H1 (cell line): Measurements from ENCODE around the gene NECAB3. TPM values are rescaled to one million over a fixed set of nuclear protein-coding genes. Genes with fewer than 3 reads are reported as not detected.
A peak's percentile ranks its signal among the peaks of the same experiment; 100 is the strongest.

Source experiments
- ASH2L ChIP-seq: fragments of 200-600, 300-600 bp; sonication (generic); IDR thresholded peaks from one replicate; pipeline ENCODE4 v1.7.1; 2017; ENCODE audit warnings: low read length
- CREB1 ChIP-seq: IDR thresholded peaks from 2 replicates; pipeline ENCODE4 v1.6.1; 2012; ENCODE audit warnings: inconsistent platforms
- EP300 ChIP-seq, 2 experiments: IDR thresholded peaks; 1 replicate in 1 of 2; 2 replicates in 1 of 2; pipeline ENCODE4 v1.6.1; 2011 to 2012; ENCODE audit warnings: low read depth in 2 of 2, low read length in 2 of 2, mild to moderate bottlenecking in 2 of 2, borderline replicate concordance in 1 of 2, inconsistent platforms in 1 of 2, moderate library complexity in 1 of 2
- GABPA ChIP-seq: IDR thresholded peaks from 2 replicates; pipeline ENCODE4 v1.6.1; 2011; ENCODE audit warnings: mild to moderate bottlenecking, low read length, moderate library complexity, borderline replicate concordance; ENCODE audit not compliant: insufficient read depth
- PHF8 ChIP-seq: fragments of 200-600 bp; sonication (generic); conservative IDR thresholded peaks from 2 replicates; pipeline ENCODE4 v1.7.1; 2012; ENCODE audit warnings: low read depth, mild to moderate bottlenecking, inconsistent platforms, low read length, moderate library complexity
- RBBP5 ChIP-seq: IDR thresholded peaks from 2 replicates; pipeline ENCODE4 v1.7.1; 2012; ENCODE audit warnings: low read depth, mild to moderate bottlenecking, inconsistent platforms, low read length, moderate library complexity, borderline replicate concordance
- TBP ChIP-seq: IDR thresholded peaks from 2 replicates; pipeline ENCODE4 v1.6.1; 2011; ENCODE audit warnings: low read depth, low read length, improper control_type of control experiment
- polyA plus RNA-seq, 7 experiments: library from polyadenylated mRNA; depleted of rRNA in 3 of 7; stranded (reverse) in 5 of 7; unstranded in 2 of 7; fragments of >200 nt in 5 of 7; fragments of 200-250 nt in 2 of 7; gene quantifications; 1 replicate in 5 of 7; 2 replicates in 1 of 7; 4 replicates in 1 of 7; pipeline versions ENCODE4 v1.2.1 to v1.2.3, GENCODE V29; 2011 to 2013; ENCODE audit warnings: missing spikeins in 2 of 7, mixed read lengths in 2 of 7
- total RNA-seq: library from RNA; stranded (reverse); fragmentation: NEBNext Ultra II Directional; extraction: Animal tissue kit (Norgen Biotek cat#: 25700); gene quantifications from 2 replicates; pipeline ENCODE4 v1.2.1, GENCODE V29; 2021
- TF ChIP-seq, protein P1 (sequence below): IDR thresholded peaks from 2 replicates; pipeline ENCODE4 v1.6.1; 2012; ENCODE audit warnings: inconsistent platforms

The NECAB3 gene
- total and polyA plus RNA-seq, 2 of the 8 experiments (the other 6 are each of a cell fraction or from before 2014, with no cell fraction given) = 20.5 to 46.2 TPM

DNA sequence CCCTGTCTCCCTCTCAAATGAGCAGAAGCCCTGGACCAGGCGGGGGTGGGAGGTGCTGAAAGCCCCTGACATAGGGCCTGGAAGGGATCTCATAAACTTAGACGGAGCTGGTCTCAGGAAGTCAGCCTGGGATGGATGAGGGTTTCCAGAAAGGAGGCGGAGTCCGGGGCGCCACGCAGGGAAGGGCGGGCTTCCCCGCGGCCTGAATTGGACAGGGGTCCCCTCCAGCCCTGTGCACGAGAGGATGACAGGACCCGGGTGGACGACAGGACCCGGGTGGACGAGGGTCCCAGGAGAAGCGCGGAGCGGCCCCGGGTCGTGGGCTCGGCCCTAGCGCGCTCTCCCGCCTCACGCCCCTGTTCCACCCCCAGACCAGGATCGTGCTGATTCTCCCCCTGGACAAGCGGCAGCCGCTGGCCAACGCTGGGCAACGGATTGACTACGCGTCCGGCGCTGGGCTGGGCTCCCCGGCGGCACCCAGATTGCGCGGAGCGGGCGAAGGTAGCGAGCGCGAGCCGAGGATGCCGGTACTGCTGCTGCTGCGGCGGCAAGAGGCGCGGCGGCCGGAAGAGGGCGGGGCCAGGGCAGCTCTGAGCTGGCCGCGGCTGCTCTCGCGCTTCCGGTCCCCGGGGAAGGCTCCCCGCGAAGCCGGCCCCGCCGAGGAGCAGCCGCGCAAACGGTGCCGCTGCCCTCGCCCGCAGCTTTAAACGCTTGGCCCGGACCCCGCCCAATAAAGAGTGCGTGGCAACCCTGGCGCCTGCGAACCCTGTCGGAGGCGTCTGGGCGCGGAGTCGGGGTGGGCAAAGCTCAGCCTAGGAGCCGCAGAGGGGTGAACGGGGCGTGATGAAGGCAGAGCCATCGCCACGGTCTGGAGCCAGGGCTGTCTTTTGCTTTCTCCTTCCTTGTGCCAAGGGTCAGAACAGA, 10.8 kb downstream of the NECAB3 start (continued):
- peak; percentile 89 for TF ChIP-seq GABPA
- TF ChIP-seq, protein P1, sequence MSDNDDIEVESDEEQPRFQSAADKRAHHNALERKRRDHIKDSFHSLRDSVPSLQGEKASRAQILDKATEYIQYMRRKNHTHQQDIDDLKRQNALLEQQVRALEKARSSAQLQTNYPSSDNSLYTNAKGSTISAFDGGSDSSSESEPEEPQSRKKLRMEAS = 0 out of 2 replicates have a peak, but pooled peaks have one; percentile 18
- peak; percentile 77 for TF ChIP-seq PHF8
- TF ChIP-seq CREB1 = no peak
- peak; percentile 69 for TF ChIP-seq ASH2L
- TF ChIP-seq RBBP5 = 0 out of 2 replicates have a peak, but pooled peaks have one; percentile 35
- TF ChIP-seq EP300 (IDR thresholded peaks at IDR 0.05; ENCODE audit: borderline replicate concordance in 1 of 2, low read depth in 2 of 2, low read length in 2 of 2) = 0 out of 3 replicates have a peak, but pooled peaks of 1 of the 2 experiments have one; percentile 7
- peak; percentile 42; the same call in 1 of the 2 replicates for TF ChIP-seq TBP
